Endodermal cell (in vitro differentiated cells): ENCODE results near the gene WWC2. TPM values are rescaled to one million over a fixed set of nuclear protein-coding genes. Genes with fewer than 3 reads are reported as not detected.

ENCODE experiments used
- DNase-seq: peaks from one replicate; pipeline ENCODE4 v3.0.0-alpha.2; 2017
- H3K27ac ChIP-seq: 2 replicates; pipeline ENCODE4 v1.5.1; 2013; ENCODE audit warnings: mild to moderate bottlenecking, low read depth, low read length, moderate library complexity
- H3K27me3 ChIP-seq: 2 replicates; pipeline ENCODE4 v1.6.1; 2013; ENCODE audit warnings: mild to moderate bottlenecking, low read length, moderate library complexity; ENCODE audit not compliant: insufficient read depth, control insufficient read depth, poor library complexity, severe bottlenecking
- H3K36me3 ChIP-seq: 2 replicates; pipeline ENCODE4 v1.7.0; 2013; ENCODE audit warnings: mild to moderate bottlenecking, low read length, moderate library complexity; ENCODE audit not compliant: control insufficient read depth, insufficient read depth
- H3K4me1 ChIP-seq: one replicate; pipeline ENCODE4 v1.7.0; 2013; ENCODE audit warnings: low read length; ENCODE audit not compliant: control insufficient read depth, insufficient read depth
- H3K4me3 ChIP-seq: 2 replicates; pipeline ENCODE4 v1.5.1; 2013; ENCODE audit warnings: mild to moderate bottlenecking, low read length, moderate library complexity
- H3K9ac ChIP-seq: 2 replicates; pipeline ENCODE4 v1.6.1; 2013; ENCODE audit warnings: mild to moderate bottlenecking, low read length, moderate library complexity; ENCODE audit not compliant: poor library complexity, severe bottlenecking; ENCODE audit errors: extremely low read depth
- H3K9me3 ChIP-seq: 2 replicates; pipeline ENCODE4 v1.6.1; 2013; ENCODE audit warnings: mild to moderate bottlenecking, low read length, moderate library complexity; ENCODE audit not compliant: control insufficient read depth
- H3K27ac Mint-ChIP-seq: 2 replicates; pipeline ENCODE4 v1.8.0; 2020; ENCODE audit warnings: mixed read lengths
- H3K27me3 Mint-ChIP-seq: 2 replicates; pipeline ENCODE4 v1.8.0; 2021; ENCODE audit warnings: mild to moderate bottlenecking, mixed read lengths; ENCODE audit not compliant: insufficient read depth
- H3K36me3 Mint-ChIP-seq: 2 replicates; pipeline ENCODE4 v1.8.0; 2020; ENCODE audit warnings: low read depth, mixed read lengths
- H3K4me1 Mint-ChIP-seq: 2 replicates; pipeline ENCODE4 v1.8.0; 2020; ENCODE audit warnings: mixed read lengths
- H3K4me3 Mint-ChIP-seq: 2 replicates; pipeline ENCODE4 v1.8.0; 2020; ENCODE audit warnings: mild to moderate bottlenecking, moderate library complexity, mixed read lengths
- H3K9me3 Mint-ChIP-seq: 2 replicates; pipeline ENCODE4 v1.8.0; 2020; ENCODE audit warnings: mild to moderate bottlenecking, mixed read lengths
- CTCF ChIP-seq: fragments of 200-600 bp; sonication (generic); conservative IDR thresholded peaks from 2 replicates; pipeline ENCODE4 v1.5.0; 2021; ENCODE audit warnings: antibody characterized with exemption, mild to moderate bottlenecking
- WGBS, 2 experiments: methylation state at CpG; one replicate each; pipeline versions ENCODE4 v1.1.5 to v1.1.7; 2013; ENCODE audit warnings: missing lambda C conversion rate in 2 of 2, mixed read lengths in 1 of 2; ENCODE audit not compliant: insufficient coverage in 1 of 2, insufficient read length in 1 of 2; 5-methylcytosine and 5-hydroxymethylcytosine counted together
- total RNA-seq, 2 donors: library from RNA; stranded (reverse); fragmentation: NEBNext Ultra II Directional in 1 of 2; extraction: Animal tissue kit (Norgen Biotek cat#: 25700) in 1 of 2; gene quantifications; 2 replicates in 1 of 2; 3 replicates in 1 of 2; pipeline ENCODE4 v1.2.1, GENCODE V29; 2021

Gene WWC2
- total RNA-seq, 2 donors from 2014 or later: 98.2 to 108 TPM

GRCh38 chr4:183356931-183357675, 258.0 kb downstream of the WWC2 start:
- Histone ChIP-seq H3K27me3 (no peaks in the 10 kb centered on the region), H3K9ac (no peak overlapping the region), H3K4me3 (no peak overlapping the region), H3K27ac (no peak overlapping the region), H3K9me3 (peaks cover 11% of the 10 kb centered on the region), H3K36me3 (no peaks in the 10 kb centered on the region), H3K4me1 (peaks cover 8% of the 10 kb centered on the region)
- H3K27ac Mint-ChIP-seq: no peak overlapping the region
- no peak for TF ChIP-seq CTCF
- no peaks in the 10 kb centered on the region for H3K36me3 Mint-ChIP-seq
- no peak overlapping the region for H3K4me3 Mint-ChIP-seq
- H3K27me3 Mint-ChIP-seq: no peaks in the 10 kb centered on the region
- H3K9me3 Mint-ChIP-seq: no peaks in the 10 kb centered on the region
- 93 to 94% methylated on average over 11 to 20 of the region's 20 CpGs for WGBS, 2 experiments
- no peak for DNase-seq
- peaks cover 17% of the 10 kb centered on the region for H3K4me1 Mint-ChIP-seq

- H3K27ac Mint-ChIP-seq: no peak overlapping the region
- peaks cover 11% of the 10 kb centered on the region for H3K4me1 Mint-ChIP-seq
- no peaks in the 10 kb centered on the region for H3K9me3 Mint-ChIP-seq
- Histone ChIP-seq H3K36me3 (no peaks in the 10 kb centered on the region), H3K9ac (no peak overlapping the region), H3K4me3 (no peak overlapping the region), H3K4me1 (peaks cover 5% of the 10 kb centered on the region), H3K27me3 (no peaks in the 10 kb centered on the region), H3K27ac (no peak overlapping the region), H3K9me3 (peaks cover 12% of the 10 kb centered on the region)
- H3K36me3 Mint-ChIP-seq: no peaks in the 10 kb centered on the region
- no peak overlapping the region for H3K4me3 Mint-ChIP-seq
- 87 to 89% methylated on average over 13 of the region's 13 CpGs for WGBS, 2 experiments
- no peak for TF ChIP-seq CTCF
- no peaks in the 10 kb centered on the region for H3K27me3 Mint-ChIP-seq
- DNase-seq: no peak
These were observed 259.2 kb downstream of the WWC2 start for GRCh38 chr4:183358215-183358755.

- TF ChIP-seq CTCF: no peak
- peaks cover 24% of the 10 kb centered on the region for H3K4me1 Mint-ChIP-seq
- no peak overlapping the region for H3K4me3 ChIP-seq
- H3K36me3 Mint-ChIP-seq: no peaks in the 10 kb centered on the region
- DNase-seq: no peak
- H3K4me3 Mint-ChIP-seq: no peak overlapping the region
- H3K4me1 ChIP-seq: peaks cover 13% of the 10 kb centered on the region
- H3K36me3 ChIP-seq: no peaks in the 10 kb centered on the region
- no peaks in the 10 kb centered on the region for H3K27me3 Mint-ChIP-seq
- no peak overlapping the region for H3K27ac Mint-ChIP-seq
- H3K27me3 ChIP-seq: no peaks in the 10 kb centered on the region
- no peak overlapping the region for H3K9ac ChIP-seq
- H3K9me3 Mint-ChIP-seq: no peaks in the 10 kb centered on the region
- H3K27ac ChIP-seq: no peak overlapping the region
- WGBS, 2 experiments: 82% methylated on average over 9 to 11 of the region's 11 CpGs
- peaks cover 12% of the 10 kb centered on the region for H3K9me3 ChIP-seq
These were observed 261.3 kb downstream of the WWC2 start for GRCh38 chr4:183360161-183360919.
